DOHH2 (cell line): ENCODE measurements around the gene TMEM158.

Experiments used
- EZH2phosphoT487 ChIP-seq: fragments of 200-600 bp; sonication (generic); IDR thresholded peaks from 2 replicates; pipeline ENCODE4 v1.6.1; 2017; ENCODE audit warnings: borderline replicate concordance, mild to moderate bottlenecking, antibody characterized with exemption, low read length, moderate library complexity, mixed read lengths
- TF ChIP-seq, protein P1 (sequence below): fragments of 200-600 bp; sonication (generic); IDR thresholded peaks from one replicate; pipeline ENCODE4 v1.5.1; 2014; ENCODE audit warnings: antibody characterized with exemption, mild to moderate bottlenecking, low read depth, low read length; ENCODE audit not compliant: poor library complexity, severe bottlenecking

DNA sequence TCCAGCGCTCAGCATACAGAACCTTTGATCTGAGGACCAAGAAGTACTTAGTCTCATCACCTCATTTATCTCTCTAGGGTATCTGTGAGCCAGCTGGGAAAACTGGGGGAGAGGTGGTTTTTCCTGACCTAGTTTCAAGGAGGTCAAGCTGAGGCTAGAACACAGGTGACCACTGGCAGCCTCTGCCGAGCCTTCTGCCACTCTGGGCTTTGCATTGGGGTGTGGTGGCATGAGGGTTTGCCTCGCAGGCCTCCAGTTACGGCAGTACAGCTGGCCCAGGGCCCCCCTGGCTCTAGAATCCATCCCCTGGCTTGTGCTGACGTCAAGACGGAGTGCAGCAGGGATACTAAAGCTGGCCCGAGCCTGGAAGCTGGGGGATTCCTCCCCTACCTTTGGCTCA, 45.2 kb downstream of the TMEM158 start:
- TF ChIP-seq, protein P1, sequence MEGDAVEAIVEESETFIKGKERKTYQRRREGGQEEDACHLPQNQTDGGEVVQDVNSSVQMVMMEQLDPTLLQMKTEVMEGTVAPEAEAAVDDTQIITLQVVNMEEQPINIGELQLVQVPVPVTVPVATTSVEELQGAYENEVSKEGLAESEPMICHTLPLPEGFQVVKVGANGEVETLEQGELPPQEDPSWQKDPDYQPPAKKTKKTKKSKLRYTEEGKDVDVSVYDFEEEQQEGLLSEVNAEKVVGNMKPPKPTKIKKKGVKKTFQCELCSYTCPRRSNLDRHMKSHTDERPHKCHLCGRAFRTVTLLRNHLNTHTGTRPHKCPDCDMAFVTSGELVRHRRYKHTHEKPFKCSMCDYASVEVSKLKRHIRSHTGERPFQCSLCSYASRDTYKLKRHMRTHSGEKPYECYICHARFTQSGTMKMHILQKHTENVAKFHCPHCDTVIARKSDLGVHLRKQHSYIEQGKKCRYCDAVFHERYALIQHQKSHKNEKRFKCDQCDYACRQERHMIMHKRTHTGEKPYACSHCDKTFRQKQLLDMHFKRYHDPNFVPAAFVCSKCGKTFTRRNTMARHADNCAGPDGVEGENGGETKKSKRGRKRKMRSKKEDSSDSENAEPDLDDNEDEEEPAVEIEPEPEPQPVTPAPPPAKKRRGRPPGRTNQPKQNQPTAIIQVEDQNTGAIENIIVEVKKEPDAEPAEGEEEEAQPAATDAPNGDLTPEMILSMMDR = no peak
- TF ChIP-seq EZH2phosphoT487 = no peak
